Measurements from ENCODE around the gene BOLA1. TPM values are rescaled to one million over a fixed set of nuclear protein-coding genes. Genes with fewer than 3 reads are reported as not detected.

The BOLA1 gene
- total RNA-seq, 2 donors from 2014 or later, result 10.2 to 14.7 TPM

DNA sequence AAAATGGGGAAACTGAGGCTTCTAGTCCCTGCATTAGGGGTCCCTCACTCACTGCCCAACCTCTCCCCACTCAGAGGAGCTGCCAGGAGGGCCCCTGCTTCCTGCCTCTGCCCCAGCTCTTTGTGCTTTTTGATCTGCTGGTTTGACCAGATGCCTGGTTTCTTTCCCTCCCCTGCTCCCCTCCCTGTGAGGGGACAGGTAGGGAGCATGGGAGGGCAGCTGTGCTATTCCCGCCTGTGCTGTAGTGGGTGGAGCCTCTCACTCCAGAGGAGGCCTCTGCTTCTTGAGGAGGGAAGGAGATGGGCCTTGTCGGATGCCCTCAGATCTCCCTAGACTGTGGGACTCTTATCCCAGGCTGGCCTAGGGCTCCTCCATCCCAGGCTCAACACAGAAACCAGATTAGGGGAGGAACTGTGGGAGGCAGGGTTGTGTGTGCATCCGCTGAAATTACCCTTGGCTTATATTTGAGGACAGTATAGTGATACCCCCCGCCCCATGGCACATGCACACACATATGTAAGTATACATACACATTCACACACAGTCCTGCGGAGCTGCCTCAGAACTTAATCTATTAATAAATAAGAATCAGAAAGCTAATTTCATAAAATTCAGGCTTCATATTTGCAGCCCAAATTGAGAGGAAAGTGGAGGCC lies 4.6 kb downstream of the BOLA1 start:
- no peaks in the 10 kb centered on the region for H3K4me1 ChIP-seq (ENCODE audit: control insufficient read depth, insufficient read depth, low read length)
- no peak overlapping the region for H3K27ac ChIP-seq (ENCODE audit: low read depth, low read length)
- peaks cover 10% of the 10 kb centered on the region for H3K27me3 Mint-ChIP-seq (ENCODE audit: insufficient read depth)
- WGBS, 2 experiments (ENCODE audit: insufficient coverage in 1 of 2, insufficient read length in 1 of 2), result 71 to 91% methylated on average over 1 to 5 of the region's 5 CpGs
- H3K27ac Mint-ChIP-seq, result no peak overlapping the region
- DNase-seq, result no peak
- no peaks in the 10 kb centered on the region for H3K36me3 ChIP-seq (ENCODE audit: control insufficient read depth, insufficient read depth, low read length)
- H3K9me3 ChIP-seq (ENCODE audit: control insufficient read depth, low read length), result no peaks in the 10 kb centered on the region
- H3K36me3 Mint-ChIP-seq (ENCODE audit: low read depth), result peaks cover 30% of the 10 kb centered on the region
- H3K9ac ChIP-seq (ENCODE audit: extremely low read depth, low read length, poor library complexity, severe bottlenecking), result no peak overlapping the region
- TF ChIP-seq, protein P1, sequence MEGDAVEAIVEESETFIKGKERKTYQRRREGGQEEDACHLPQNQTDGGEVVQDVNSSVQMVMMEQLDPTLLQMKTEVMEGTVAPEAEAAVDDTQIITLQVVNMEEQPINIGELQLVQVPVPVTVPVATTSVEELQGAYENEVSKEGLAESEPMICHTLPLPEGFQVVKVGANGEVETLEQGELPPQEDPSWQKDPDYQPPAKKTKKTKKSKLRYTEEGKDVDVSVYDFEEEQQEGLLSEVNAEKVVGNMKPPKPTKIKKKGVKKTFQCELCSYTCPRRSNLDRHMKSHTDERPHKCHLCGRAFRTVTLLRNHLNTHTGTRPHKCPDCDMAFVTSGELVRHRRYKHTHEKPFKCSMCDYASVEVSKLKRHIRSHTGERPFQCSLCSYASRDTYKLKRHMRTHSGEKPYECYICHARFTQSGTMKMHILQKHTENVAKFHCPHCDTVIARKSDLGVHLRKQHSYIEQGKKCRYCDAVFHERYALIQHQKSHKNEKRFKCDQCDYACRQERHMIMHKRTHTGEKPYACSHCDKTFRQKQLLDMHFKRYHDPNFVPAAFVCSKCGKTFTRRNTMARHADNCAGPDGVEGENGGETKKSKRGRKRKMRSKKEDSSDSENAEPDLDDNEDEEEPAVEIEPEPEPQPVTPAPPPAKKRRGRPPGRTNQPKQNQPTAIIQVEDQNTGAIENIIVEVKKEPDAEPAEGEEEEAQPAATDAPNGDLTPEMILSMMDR (conservative IDR thresholded peaks at IDR 0.05), result no peak
- H3K4me3 Mint-ChIP-seq, result no peak overlapping the region
- no peak overlapping the region for H3K4me3 ChIP-seq (ENCODE audit: low read length)
- H3K9me3 Mint-ChIP-seq, result no peaks in the 10 kb centered on the region
- H3K4me1 Mint-ChIP-seq, result peaks cover 2% of the 10 kb centered on the region
- H3K27me3 ChIP-seq (ENCODE audit: control insufficient read depth, insufficient read depth, low read length, poor library complexity, severe bottlenecking), result no peaks in the 10 kb centered on the region

DNA sequence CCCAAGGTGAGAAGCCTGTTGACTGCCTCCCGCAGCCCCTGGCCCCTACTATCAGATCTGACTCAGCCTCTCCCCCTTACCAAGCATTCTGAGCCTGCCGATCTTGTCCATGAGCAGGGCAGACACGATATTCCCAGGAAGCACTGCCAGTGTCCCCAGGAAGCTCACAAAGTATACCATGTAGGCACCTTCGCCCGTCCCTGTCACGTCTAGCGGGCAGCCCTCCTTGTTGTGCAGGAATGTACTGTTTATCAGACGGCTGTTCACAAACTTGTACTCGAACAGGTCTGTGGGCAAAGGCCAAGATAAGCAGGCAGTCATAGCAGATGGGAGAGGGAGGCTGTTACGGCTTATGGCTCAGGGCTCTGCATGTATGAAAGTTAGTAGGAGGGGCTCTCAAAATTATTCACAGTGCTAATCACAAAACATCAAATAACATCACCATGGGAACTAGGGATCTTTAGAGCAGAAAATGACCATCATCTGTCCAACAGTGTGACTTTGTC lies 7.3 kb downstream of the BOLA1 start:
- no peaks in the 10 kb centered on the region for H3K4me1 ChIP-seq (ENCODE audit: control insufficient read depth, insufficient read depth, low read length)
- H3K27ac ChIP-seq (ENCODE audit: low read depth, low read length), result no peak overlapping the region
- no peaks in the 10 kb centered on the region for H3K9me3 ChIP-seq (ENCODE audit: control insufficient read depth, low read length)
- peaks cover 6% of the 10 kb centered on the region for H3K36me3 ChIP-seq (ENCODE audit: control insufficient read depth, insufficient read depth, low read length)
- 89 to 91% methylated on average over 8 to 10 of the region's 10 CpGs for WGBS, 2 experiments (ENCODE audit: insufficient coverage in 1 of 2, insufficient read length in 1 of 2)
- Mint-ChIP-seq H3K4me1 (no peaks in the 10 kb centered on the region), H3K27me3 (ENCODE audit: insufficient read depth) (no peaks in the 10 kb centered on the region), H3K36me3 (ENCODE audit: low read depth) (peaks cover 41% of the 10 kb centered on the region), H3K27ac (no peak overlapping the region), H3K4me3 (no peak overlapping the region), H3K9me3 (no peaks in the 10 kb centered on the region)
- no peak overlapping the region for H3K9ac ChIP-seq (ENCODE audit: extremely low read depth, low read length, poor library complexity, severe bottlenecking)
- H3K4me3 ChIP-seq (ENCODE audit: low read length), result no peak overlapping the region
- H3K27me3 ChIP-seq (ENCODE audit: control insufficient read depth, insufficient read depth, low read length, poor library complexity, severe bottlenecking), result no peaks in the 10 kb centered on the region
- TF ChIP-seq, protein P1 (conservative IDR thresholded peaks at IDR 0.05), result no peak
- DNase-seq, result no peak

DNA sequence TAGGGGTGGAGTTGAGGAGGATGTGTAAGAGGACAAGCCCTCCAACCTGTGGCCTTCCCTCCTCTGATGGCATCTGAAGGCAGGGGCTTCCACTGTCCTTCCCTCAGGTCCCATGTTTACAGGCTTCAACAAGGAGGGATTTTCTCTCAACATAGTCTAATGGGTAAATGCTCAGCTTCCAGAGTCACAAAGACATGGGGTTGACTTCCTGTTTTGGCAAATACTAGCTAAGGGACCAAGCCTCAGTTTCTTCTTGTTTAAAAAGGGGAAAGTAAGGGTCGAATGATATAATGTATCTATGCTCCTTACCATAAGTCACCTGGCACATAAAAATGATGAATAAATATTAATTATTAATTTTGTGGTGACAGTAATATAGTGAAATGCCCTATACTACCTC lies 15.2 kb downstream of the BOLA1 start:
- Mint-ChIP-seq H3K36me3 (ENCODE audit: low read depth) (peaks cover 15% of the 10 kb centered on the region), H3K4me1 (peaks cover 27% of the 10 kb centered on the region), H3K9me3 (no peaks in the 10 kb centered on the region), H3K4me3 (no peak overlapping the region), H3K27me3 (ENCODE audit: insufficient read depth) (peaks cover 3% of the 10 kb centered on the region), H3K27ac (no peak overlapping the region)
- Histone ChIP-seq H3K36me3 (ENCODE audit: control insufficient read depth, insufficient read depth, low read length) (peaks cover 7% of the 10 kb centered on the region), H3K4me1 (ENCODE audit: control insufficient read depth, insufficient read depth, low read length) (peaks cover 10% of the 10 kb centered on the region), H3K9ac (ENCODE audit: extremely low read depth, low read length, poor library complexity, severe bottlenecking) (no peak overlapping the region), H3K9me3 (ENCODE audit: control insufficient read depth, low read length) (no peaks in the 10 kb centered on the region), H3K27me3 (ENCODE audit: control insufficient read depth, insufficient read depth, low read length, poor library complexity, severe bottlenecking) (no peaks in the 10 kb centered on the region), H3K4me3 (ENCODE audit: low read length) (no peak overlapping the region), H3K27ac (ENCODE audit: low read depth, low read length) (no peak overlapping the region)
- WGBS, 2 experiments (ENCODE audit: insufficient coverage in 1 of 2, insufficient read length in 1 of 2), result no CpG with 5 or more reads among the region's 1 CpG
- TF ChIP-seq, protein P1 (conservative IDR thresholded peaks at IDR 0.05), result no peak
- no peak for DNase-seq

All from endodermal cell (in vitro differentiated cells).